Nephron progenitor cell (in vitro differentiated cells): ENCODE data around the gene FKRP.
A peak's percentile ranks its signal among the peaks of the same experiment; 100 is the strongest.

Experiments
- DNase-seq: peaks from one replicate; pipeline ENCODE4 v3.0.0; 2021
- H3K27ac Mint-ChIP-seq: 2 replicates; pipeline ENCODE4 v1.8.0; 2021; ENCODE audit warnings: mild to moderate bottlenecking, moderate library complexity, mixed read lengths
- H3K27me3 Mint-ChIP-seq: 2 replicates; pipeline ENCODE4 v1.8.0; 2021; ENCODE audit warnings: mild to moderate bottlenecking, low read depth, mixed read lengths; ENCODE audit not compliant: poor library complexity
- H3K36me3 Mint-ChIP-seq: 2 replicates; pipeline ENCODE4 v1.8.0; 2021; ENCODE audit warnings: low read depth, mixed read lengths
- H3K4me1 Mint-ChIP-seq: 2 replicates; pipeline ENCODE4 v1.8.0; 2021; ENCODE audit warnings: mixed read lengths
- H3K4me3 Mint-ChIP-seq: 2 replicates; pipeline ENCODE4 v1.8.0; 2021; ENCODE audit warnings: mild to moderate bottlenecking, moderate library complexity, mixed read lengths
- H3K9me3 Mint-ChIP-seq: 2 replicates; pipeline ENCODE4 v1.8.0; 2021; ENCODE audit warnings: mild to moderate bottlenecking, moderate library complexity, mixed read lengths
- CTCF ChIP-seq: fragments of 200-600 bp; sonication (generic); IDR thresholded peaks from 2 replicates; pipeline ENCODE4 v1.5.0; 2021; ENCODE audit warnings: antibody characterized with exemption

FKRP gene

DNA sequence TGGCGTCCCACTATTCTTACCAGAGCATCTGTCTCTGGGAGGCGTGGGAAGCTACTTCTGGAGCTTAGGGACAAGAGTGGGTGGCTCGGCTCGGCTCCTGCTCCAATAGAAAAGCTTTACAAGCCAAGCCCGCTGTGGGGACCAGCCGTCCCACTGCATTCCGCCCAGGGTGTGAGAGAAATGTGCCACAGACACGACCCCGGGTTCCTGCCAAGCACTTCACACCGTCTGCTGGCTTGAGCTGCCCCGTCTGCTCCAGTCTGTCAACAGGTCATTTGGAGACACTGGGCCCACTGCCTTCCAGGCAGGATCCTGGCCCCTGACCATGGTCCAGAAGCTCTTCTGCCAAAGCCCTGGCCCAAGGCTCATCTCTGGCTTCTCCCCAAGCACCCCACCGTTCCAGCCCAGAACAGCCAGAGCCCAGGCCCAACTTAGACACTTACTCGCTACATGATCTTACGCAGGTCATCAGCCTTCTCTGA is 6.5 kb upstream of the FKRP start:
- H3K27ac Mint-ChIP-seq = peak overlapping the region; percentile 20
- no peaks in the 10 kb centered on the region for H3K27me3 Mint-ChIP-seq
- no peak for DNase-seq
- H3K4me1 Mint-ChIP-seq = peaks cover 40% of the 10 kb centered on the region
- H3K9me3 Mint-ChIP-seq = no peaks in the 10 kb centered on the region
- H3K36me3 Mint-ChIP-seq = peaks cover 42% of the 10 kb centered on the region
- no peak for TF ChIP-seq CTCF
- H3K4me3 Mint-ChIP-seq = no peak overlapping the region

- DNase-seq = no peak
- H3K9me3 Mint-ChIP-seq = no peaks in the 10 kb centered on the region
- H3K36me3 Mint-ChIP-seq = peaks cover 39% of the 10 kb centered on the region
- TF ChIP-seq CTCF = no peak
- H3K27me3 Mint-ChIP-seq = no peaks in the 10 kb centered on the region
- H3K27ac Mint-ChIP-seq = no peak overlapping the region
- peaks cover 53% of the 10 kb centered on the region for H3K4me1 Mint-ChIP-seq
- H3K4me3 Mint-ChIP-seq = no peak overlapping the region
Observed at GRCh38 chr19:46741447-46741846, 4.4 kb upstream of the FKRP start.

- Mint-ChIP-seq H3K27me3 (no peaks in the 10 kb centered on the region), H3K36me3 (peaks cover 26% of the 10 kb centered on the region), H3K4me1 (peaks cover 53% of the 10 kb centered on the region), H3K27ac (peak overlapping the region; percentile 16), H3K9me3 (no peaks in the 10 kb centered on the region), H3K4me3 (peak overlapping the region; percentile 48)
- TF ChIP-seq CTCF = no peak
- DNase-seq = no peak
Observed at GRCh38 chr19:46742926-46743480, 2.9 kb upstream of the FKRP start.

DNA sequence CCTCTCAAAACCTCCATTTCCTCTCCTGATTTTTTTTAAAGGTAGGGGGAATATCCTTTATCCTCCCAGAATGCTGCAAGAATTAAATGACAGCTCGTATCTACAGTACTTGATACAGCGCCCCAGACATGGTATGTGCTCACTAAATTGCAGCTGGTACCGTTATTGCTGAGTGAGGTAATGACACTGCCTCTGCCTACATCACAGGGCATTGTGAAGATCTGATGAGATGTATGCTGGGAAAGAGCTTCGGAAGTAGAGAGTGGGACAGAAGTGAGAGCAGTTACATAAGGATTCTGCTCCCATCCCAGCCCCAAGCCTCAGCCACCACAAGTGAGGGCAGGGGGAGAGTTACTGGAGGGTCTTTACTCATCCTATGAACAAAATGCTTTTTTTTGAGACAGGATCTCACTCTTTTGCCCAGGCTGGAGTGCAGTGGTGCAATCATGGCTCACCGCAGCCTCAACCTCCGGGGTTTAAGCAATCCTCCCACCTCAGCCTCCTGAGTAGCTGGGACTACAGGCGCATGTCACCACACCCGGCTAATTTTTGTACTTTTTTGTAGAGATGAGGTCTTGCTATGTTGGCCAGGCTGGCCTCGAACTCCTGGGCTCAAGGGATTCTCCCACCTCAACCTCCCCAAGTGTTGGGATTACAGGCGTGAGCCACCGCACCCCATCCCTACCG is 1.7 kb upstream of the FKRP start:
- TF ChIP-seq CTCF = no peak
- Mint-ChIP-seq H3K27ac (no peak overlapping the region), H3K27me3 (peaks cover 2% of the 10 kb centered on the region)

GRCh38 chr19:46745030-46745429 is 827 bp upstream of the FKRP start:
- DNase-seq = no peak
- peaks cover 2% of the 10 kb centered on the region for H3K27me3 Mint-ChIP-seq
- H3K36me3 Mint-ChIP-seq = peaks cover 27% of the 10 kb centered on the region
- H3K27ac Mint-ChIP-seq = peak overlapping the region; percentile 42
- H3K4me3 Mint-ChIP-seq = peak overlapping the region; percentile 98
- H3K4me1 Mint-ChIP-seq = peaks cover 48% of the 10 kb centered on the region
- no peaks in the 10 kb centered on the region for H3K9me3 Mint-ChIP-seq
- TF ChIP-seq CTCF = no peak

More for the DNA sequence above, 1.7 kb upstream of the FKRP start:
- Mint-ChIP-seq H3K36me3 (peaks cover 30% of the 10 kb centered on the region), H3K4me3 (peak overlapping the region; percentile 98), H3K9me3 (no peaks in the 10 kb centered on the region), H3K4me1 (peaks cover 53% of the 10 kb centered on the region)
- DNase-seq = no peak
